Upper lobe of right lung (tissue), 1 donor: ENCODE results near the gene SGCE. TPM values are rescaled to one million over a fixed set of nuclear protein-coding genes. Genes with fewer than 3 reads are reported as not detected.

Source experiments
- total RNA-seq: library from RNA; stranded (reverse); fragmentation: NEBNext Ultra II Directional; extraction: Animal tissue kit (Norgen Biotek cat#: 25700); gene quantifications from one replicate; pipeline ENCODE4 v1.2.1, GENCODE V29; 2021
- donor health status: DM: no; HTN: yes; CAD: no; lungs with severe emphysema.

Gene SGCE
- total RNA-seq, 1 donor from 2014 or later, result 74.1 TPM

Other genes with a start within 250 kb of the SGCE start
- gene CASD1, start 146.3 kb downstream of the SGCE start, total RNA-seq, result 31.0 TPM